Ovary (tissue), 3 donors: ENCODE data around the gene RBM20.

Experiments used
- CTCF ChIP-seq, 3 donors: fragments of 450-650 bp in 2 of 3; fragments of 200-600 bp in 1 of 3; IDR thresholded peaks; one replicate each; pipeline versions ENCODE4 v1.5.1 to v1.8.0; 2016 to 2022; ENCODE audit warnings: antibody characterized with exemption in 3 of 3, mild to moderate bottlenecking in 1 of 3
- EP300 ChIP-seq: sonication (generic); formaldehyde crosslinking; IDR thresholded peaks from one replicate; pipeline ENCODE4 v1.6.1; 2017; ENCODE audit warnings: antibody characterized with exemption
- POLR2A ChIP-seq: fragments of 450-650 bp; IDR thresholded peaks from one replicate; pipeline ENCODE4 v1.6.1; 2017; ENCODE audit warnings: antibody characterized with exemption, mild to moderate bottlenecking, moderate library complexity
- donor health status: DM: no; HTN: no; CAD: no.

GRCh38 chr10:110652475-110653118 is 8.5 kb downstream of the RBM20 start:
- no peak for TF ChIP-seq CTCF (IDR thresholded peaks at IDR 0.05)
- no peak for TF ChIP-seq EP300
- no peak for TF ChIP-seq POLR2A
